Mesendoderm (in vitro differentiated cells): ENCODE measurements around the gene C1S.

Source experiments
- DNase-seq: peaks from one replicate; pipeline ENCODE4 v3.0.0; 2013
- H2AK5ac ChIP-seq: 2 replicates; pipeline ENCODE4 v1.6.1; 2013; ENCODE audit warnings: low read length, inconsistent platforms
- H2BK120ac ChIP-seq: 2 replicates; pipeline ENCODE4 v1.6.1; 2013; ENCODE audit warnings: low read depth, mild to moderate bottlenecking, low read length, moderate library complexity, mixed read lengths
- H2BK15ac ChIP-seq: replicated peaks from 2 replicates; pipeline ENCODE4 v1.6.1; 2013; ENCODE audit warnings: low read depth, mild to moderate bottlenecking, moderate library complexity
- H2BK5ac ChIP-seq: 2 replicates; pipeline ENCODE4 v1.6.1; 2013; ENCODE audit warnings: low read length, inconsistent platforms
- H3K18ac ChIP-seq: 2 replicates; pipeline ENCODE4 v1.6.1; 2013; ENCODE audit warnings: mild to moderate bottlenecking, low read length, mixed read lengths
- H3K23ac ChIP-seq: one replicate; pipeline ENCODE4 v1.6.1; 2013; ENCODE audit warnings: low read length
- H3K27ac ChIP-seq: 2 replicates; pipeline ENCODE4 v1.5.1; 2013; ENCODE audit warnings: low read depth, mild to moderate bottlenecking, inconsistent platforms, low read length, moderate library complexity
- H3K27me3 ChIP-seq: 2 replicates; pipeline ENCODE4 v1.6.1; 2013; ENCODE audit warnings: low read length, control low read depth, mild to moderate bottlenecking, inconsistent platforms; ENCODE audit not compliant: insufficient read depth, poor library complexity
- H3K36me3 ChIP-seq: 2 replicates; pipeline ENCODE4 v1.6.1; 2013; ENCODE audit warnings: low read length, inconsistent platforms; ENCODE audit not compliant: control insufficient read depth, insufficient read depth
- H3K4ac ChIP-seq: one replicate; pipeline ENCODE4 v1.6.1; 2013; ENCODE audit warnings: low read depth, mild to moderate bottlenecking, low read length, moderate library complexity
- H3K4me1 ChIP-seq: 2 replicates; pipeline ENCODE4 v1.6.1; 2013; ENCODE audit warnings: low read depth, low read length, inconsistent platforms; ENCODE audit not compliant: control insufficient read depth
- H3K4me2 ChIP-seq: 2 replicates; pipeline ENCODE4 v1.6.1; 2013; ENCODE audit warnings: low read length
- H3K4me3 ChIP-seq: 2 replicates; pipeline ENCODE4 v1.5.1; 2013; ENCODE audit warnings: mild to moderate bottlenecking, low read length
- H3K56ac ChIP-seq: one replicate; pipeline ENCODE4 v1.6.1; 2013; ENCODE audit warnings: low read length
- H3K79me1 ChIP-seq: 2 replicates; pipeline ENCODE4 v1.6.1; 2013; ENCODE audit warnings: low read length, inconsistent platforms
- H3K79me2 ChIP-seq: 2 replicates; pipeline ENCODE4 v1.6.1; 2013; ENCODE audit warnings: mild to moderate bottlenecking, low read length; ENCODE audit not compliant: control insufficient read depth, insufficient read depth
- H3K9ac ChIP-seq: 2 replicates; pipeline ENCODE4 v1.6.1; 2013; ENCODE audit warnings: low read length, inconsistent platforms
- H4K5ac ChIP-seq: one replicate; pipeline ENCODE4 v1.6.1; 2013; ENCODE audit warnings: low read length
- H4K8ac ChIP-seq: one replicate; pipeline ENCODE4 v1.6.1; 2013; ENCODE audit warnings: low read depth, mild to moderate bottlenecking, control low read depth, low read length, moderate library complexity
- WGBS: extraction: QIAGEN DNeasy Blood & Tissue Kit; methylation state at CpG from one replicate; pipeline ENCODE4 v1.1.7; 2013; ENCODE audit warnings: low lambda C conversion rate, missing lambda C conversion rate; ENCODE audit not compliant: insufficient coverage; ENCODE audit errors: extremely low coverage; 5-methylcytosine and 5-hydroxymethylcytosine counted together

The C1S gene

DNA sequence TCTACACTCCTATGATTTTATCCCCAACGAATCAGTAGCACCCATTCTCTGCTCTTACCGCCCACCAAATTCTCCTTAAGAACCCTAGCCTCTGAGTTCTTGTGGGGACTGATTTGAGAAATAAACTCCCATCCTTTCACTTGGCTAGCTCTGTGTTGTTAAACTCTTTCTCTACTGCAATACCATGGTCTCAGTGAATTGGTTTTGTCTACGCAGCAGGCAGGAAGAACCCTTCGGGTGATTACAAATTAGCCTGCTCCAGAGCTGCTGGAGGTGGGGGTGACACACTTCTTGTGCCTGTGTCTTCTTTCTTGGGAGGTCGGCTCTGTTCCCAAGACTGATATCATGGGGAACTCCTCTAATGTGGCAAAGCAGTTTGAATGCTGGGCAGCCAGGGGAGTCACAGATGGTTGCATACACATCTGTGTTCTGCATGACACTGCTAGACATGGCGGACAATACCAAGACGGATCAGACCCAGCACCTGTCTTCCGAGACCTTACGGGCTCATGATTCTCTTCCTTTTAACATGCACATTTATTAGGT lies 1.6 kb upstream of the C1S start:
- Histone ChIP-seq H3K56ac (no peak overlapping the region), H4K8ac (no peak overlapping the region), H3K79me1 (no peaks in the 10 kb centered on the region), H3K36me3 (no peaks in the 10 kb centered on the region), H3K27ac (no peak overlapping the region), H2BK120ac (no peak overlapping the region), H3K4me1 (peaks cover 2% of the 10 kb centered on the region), H3K23ac (no peak overlapping the region), H2BK15ac (no peak overlapping the region), H3K79me2 (no peaks in the 10 kb centered on the region), H2BK5ac (no peak overlapping the region), H3K4me2 (no peak overlapping the region), H3K9ac (no peak overlapping the region), H3K4me3 (no peak overlapping the region), H3K4ac (no peak overlapping the region), H2AK5ac (no peak overlapping the region), H3K18ac (no peak overlapping the region), H4K5ac (no peak overlapping the region), H3K27me3 (no peaks in the 10 kb centered on the region)
- WGBS = no CpG with 5 or more reads among the region's 9 CpGs
- DNase-seq = no peak

DNA sequence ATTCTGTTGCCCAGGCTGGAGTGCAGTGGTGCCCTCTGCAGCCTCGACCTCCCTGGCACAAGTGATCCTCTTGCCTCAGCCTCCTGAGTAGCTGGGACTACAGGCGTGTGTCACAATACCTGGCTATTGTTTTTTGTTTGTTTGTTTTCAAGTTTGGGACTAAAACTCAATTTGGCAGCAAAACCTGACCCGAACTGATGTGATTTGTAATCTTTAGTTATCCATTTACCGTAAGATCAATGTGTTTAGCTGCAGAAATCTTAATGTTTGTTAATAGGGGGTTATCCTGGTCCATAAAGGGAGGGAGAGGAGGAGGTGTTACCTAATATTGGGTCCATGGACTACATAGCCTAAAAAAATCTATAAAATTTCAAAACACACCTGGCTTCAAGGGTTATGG lies 738 bp upstream of the C1S start:
- no peak overlapping the region for H3K18ac ChIP-seq
- no peak overlapping the region for H3K56ac ChIP-seq
- no peak overlapping the region for H3K4me2 ChIP-seq
- no peak overlapping the region for H4K5ac ChIP-seq
- no peaks in the 10 kb centered on the region for H3K79me1 ChIP-seq
- H3K27ac ChIP-seq = no peak overlapping the region
- no peak overlapping the region for H4K8ac ChIP-seq
- H3K4ac ChIP-seq = no peak overlapping the region
- H3K9ac ChIP-seq = no peak overlapping the region
- H2BK120ac ChIP-seq = no peak overlapping the region
- H3K36me3 ChIP-seq = no peaks in the 10 kb centered on the region
- H3K4me1 ChIP-seq = peaks cover 2% of the 10 kb centered on the region
- H3K23ac ChIP-seq = no peak overlapping the region
- DNase-seq = no peak
- H3K27me3 ChIP-seq = no peaks in the 10 kb centered on the region
- no peak overlapping the region for H2BK15ac ChIP-seq
- no peak overlapping the region for H2BK5ac ChIP-seq
- WGBS = no CpG with 5 or more reads among the region's 4 CpGs
- H2AK5ac ChIP-seq = no peak overlapping the region
- no peak overlapping the region for H3K4me3 ChIP-seq
- no peaks in the 10 kb centered on the region for H3K79me2 ChIP-seq

DNA sequence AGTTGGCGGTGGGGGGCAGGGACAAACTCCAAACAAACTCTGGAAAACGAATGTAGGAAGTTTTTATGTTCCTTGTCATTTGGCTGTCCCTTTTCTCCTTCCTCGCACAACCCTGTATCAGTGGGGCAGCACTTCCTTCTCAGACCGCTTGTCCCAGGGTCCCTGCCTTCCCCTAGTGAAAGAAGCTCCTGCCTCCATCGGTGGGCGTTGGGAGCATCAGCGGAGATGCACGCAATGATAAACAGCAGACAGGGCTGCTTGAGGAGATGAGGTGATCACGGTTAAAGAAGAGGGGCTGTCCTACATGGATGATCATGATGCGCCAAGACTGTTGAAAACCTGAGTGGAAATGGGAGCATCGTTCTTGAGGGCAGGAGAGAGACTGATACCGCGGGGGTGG lies 620 bp downstream of the C1S start:
- Histone ChIP-seq H4K8ac (no peak overlapping the region), H2BK15ac (no peak overlapping the region), H3K4me3 (no peak overlapping the region), H4K5ac (no peak overlapping the region), H2BK120ac (no peak overlapping the region), H3K4ac (no peak overlapping the region), H3K27ac (no peak overlapping the region), H3K79me2 (no peaks in the 10 kb centered on the region), H3K9ac (no peak overlapping the region), H3K18ac (no peak overlapping the region), H3K23ac (no peak overlapping the region), H3K36me3 (no peaks in the 10 kb centered on the region), H3K79me1 (no peaks in the 10 kb centered on the region), H3K4me1 (peaks cover 2% of the 10 kb centered on the region), H3K4me2 (no peak overlapping the region), H3K56ac (peak overlapping the region; percentile 19), H2AK5ac (no peak overlapping the region), H2BK5ac (no peak overlapping the region), H3K27me3 (no peaks in the 10 kb centered on the region)
- DNase-seq = peak; percentile 14
- WGBS = no CpG with 5 or more reads among the region's 13 CpGs

DNA sequence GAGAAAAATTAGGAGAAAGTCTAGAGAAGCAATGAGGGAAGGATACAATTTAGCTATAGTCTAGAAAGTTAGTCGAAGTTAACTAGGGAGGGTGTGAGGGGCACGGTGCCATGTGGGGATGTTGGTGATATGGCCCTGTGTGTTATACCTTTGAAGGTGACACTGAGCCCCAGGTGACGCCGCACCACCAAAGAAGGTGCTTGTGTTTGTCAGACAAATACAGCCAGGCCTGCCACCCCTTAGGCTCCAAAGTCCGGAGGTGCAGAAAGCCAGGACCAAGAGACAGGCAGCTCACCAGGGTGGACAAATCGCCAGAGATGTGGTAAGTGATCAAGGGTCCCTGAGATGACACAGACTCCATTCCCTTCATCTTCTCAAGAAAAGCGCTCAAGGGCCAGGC lies 1.1 kb downstream of the C1S start:
- Histone ChIP-seq H3K56ac (no peak overlapping the region), H3K27ac (no peak overlapping the region), H3K4me1 (peaks cover 2% of the 10 kb centered on the region), H3K4me2 (no peak overlapping the region), H3K36me3 (no peaks in the 10 kb centered on the region), H3K4ac (no peak overlapping the region), H2AK5ac (no peak overlapping the region), H3K18ac (no peak overlapping the region), H3K27me3 (no peaks in the 10 kb centered on the region), H3K9ac (no peak overlapping the region), H2BK120ac (no peak overlapping the region), H2BK15ac (no peak overlapping the region), H2BK5ac (no peak overlapping the region), H3K23ac (no peak overlapping the region), H3K4me3 (no peak overlapping the region), H4K8ac (no peak overlapping the region), H3K79me1 (no peaks in the 10 kb centered on the region), H4K5ac (no peak overlapping the region), H3K79me2 (no peaks in the 10 kb centered on the region)
- no peak for DNase-seq
- WGBS = no CpG with 5 or more reads among the region's 7 CpGs

DNA sequence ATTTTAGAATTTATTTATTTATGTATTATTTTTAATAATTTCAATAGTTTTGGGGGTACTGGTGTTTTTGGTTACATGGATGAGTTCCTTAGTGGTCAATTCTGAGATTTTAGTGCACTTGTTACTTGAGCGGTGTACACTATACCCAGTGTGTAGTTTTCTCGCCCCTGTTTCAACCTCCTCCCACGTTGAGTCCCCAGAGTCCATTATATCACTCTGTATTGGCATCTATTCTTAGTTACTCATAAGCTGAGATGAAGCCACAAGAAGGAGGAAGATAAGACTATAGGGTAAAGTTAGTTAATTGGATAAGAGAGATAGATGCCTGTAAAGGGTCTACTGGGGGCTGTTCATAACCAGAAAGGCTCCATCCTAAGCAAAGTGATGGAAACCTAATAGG lies 4.0 kb downstream of the C1S start:
- H4K8ac ChIP-seq = no peak overlapping the region
- no peak overlapping the region for H2BK5ac ChIP-seq
- no peak overlapping the region for H3K56ac ChIP-seq
- no peak for DNase-seq
- no peak overlapping the region for H2BK15ac ChIP-seq
- no peak overlapping the region for H3K9ac ChIP-seq
- no peaks in the 10 kb centered on the region for H3K79me1 ChIP-seq
- no peak overlapping the region for H3K4me2 ChIP-seq
- no peak overlapping the region for H2BK120ac ChIP-seq
- H3K4ac ChIP-seq = no peak overlapping the region
- no peaks in the 10 kb centered on the region for H3K27me3 ChIP-seq
- no peak overlapping the region for H3K27ac ChIP-seq
- H3K23ac ChIP-seq = no peak overlapping the region
- no peaks in the 10 kb centered on the region for H3K79me2 ChIP-seq
- no peak overlapping the region for H2AK5ac ChIP-seq
- no CpG with 5 or more reads among the region's 3 CpGs for WGBS
- H4K5ac ChIP-seq = no peak overlapping the region
- peaks cover 2% of the 10 kb centered on the region for H3K4me1 ChIP-seq
- H3K4me3 ChIP-seq = no peak overlapping the region
- no peak overlapping the region for H3K18ac ChIP-seq
- H3K36me3 ChIP-seq = no peaks in the 10 kb centered on the region

DNA sequence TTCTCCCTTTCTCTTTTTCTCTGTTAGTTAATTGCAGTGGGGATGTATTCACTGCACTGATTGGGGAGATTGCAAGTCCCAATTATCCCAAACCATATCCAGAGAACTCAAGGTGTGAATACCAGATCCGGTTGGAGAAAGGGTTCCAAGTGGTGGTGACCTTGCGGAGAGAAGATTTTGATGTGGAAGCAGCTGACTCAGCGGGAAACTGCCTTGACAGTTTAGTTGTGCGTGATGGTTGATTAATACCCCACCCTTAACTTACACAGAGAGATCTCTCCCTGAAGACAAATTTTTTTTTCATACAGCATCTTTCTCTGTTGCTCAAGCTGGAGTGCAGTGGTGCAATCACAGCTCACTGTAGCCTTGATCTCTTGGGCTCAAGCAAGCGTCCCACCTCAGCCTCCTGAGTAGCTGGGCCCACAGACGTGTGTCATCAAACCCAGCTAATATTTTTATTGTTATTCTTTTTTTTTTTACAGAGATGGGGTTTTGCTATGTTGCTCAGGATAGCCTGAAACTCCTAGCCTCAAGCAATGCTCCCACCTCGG lies 4.6 kb downstream of the C1S start:
- Histone ChIP-seq H3K27me3 (no peaks in the 10 kb centered on the region), H2BK15ac (no peak overlapping the region), H2BK120ac (no peak overlapping the region), H4K5ac (no peak overlapping the region), H4K8ac (no peak overlapping the region), H2BK5ac (no peak overlapping the region), H3K4me1 (peaks cover 2% of the 10 kb centered on the region), H3K4me3 (no peak overlapping the region), H3K23ac (no peak overlapping the region), H3K79me1 (no peaks in the 10 kb centered on the region), H3K4me2 (no peak overlapping the region), H3K36me3 (no peaks in the 10 kb centered on the region), H3K4ac (no peak overlapping the region), H2AK5ac (no peak overlapping the region), H3K18ac (no peak overlapping the region), H3K79me2 (no peaks in the 10 kb centered on the region), H3K27ac (no peak overlapping the region), H3K56ac (no peak overlapping the region), H3K9ac (no peak overlapping the region)
- no peak for DNase-seq
- no CpG with 5 or more reads among the region's 7 CpGs for WGBS
